Measurements from ENCODE around the gene THEM4. TPM values are rescaled to one million over a fixed set of nuclear protein-coding genes. Genes with fewer than 3 reads are reported as not detected.

THEM4 gene
- total RNA-seq, 1 experiment from 2014 or later: 18.6 TPM

DNA sequence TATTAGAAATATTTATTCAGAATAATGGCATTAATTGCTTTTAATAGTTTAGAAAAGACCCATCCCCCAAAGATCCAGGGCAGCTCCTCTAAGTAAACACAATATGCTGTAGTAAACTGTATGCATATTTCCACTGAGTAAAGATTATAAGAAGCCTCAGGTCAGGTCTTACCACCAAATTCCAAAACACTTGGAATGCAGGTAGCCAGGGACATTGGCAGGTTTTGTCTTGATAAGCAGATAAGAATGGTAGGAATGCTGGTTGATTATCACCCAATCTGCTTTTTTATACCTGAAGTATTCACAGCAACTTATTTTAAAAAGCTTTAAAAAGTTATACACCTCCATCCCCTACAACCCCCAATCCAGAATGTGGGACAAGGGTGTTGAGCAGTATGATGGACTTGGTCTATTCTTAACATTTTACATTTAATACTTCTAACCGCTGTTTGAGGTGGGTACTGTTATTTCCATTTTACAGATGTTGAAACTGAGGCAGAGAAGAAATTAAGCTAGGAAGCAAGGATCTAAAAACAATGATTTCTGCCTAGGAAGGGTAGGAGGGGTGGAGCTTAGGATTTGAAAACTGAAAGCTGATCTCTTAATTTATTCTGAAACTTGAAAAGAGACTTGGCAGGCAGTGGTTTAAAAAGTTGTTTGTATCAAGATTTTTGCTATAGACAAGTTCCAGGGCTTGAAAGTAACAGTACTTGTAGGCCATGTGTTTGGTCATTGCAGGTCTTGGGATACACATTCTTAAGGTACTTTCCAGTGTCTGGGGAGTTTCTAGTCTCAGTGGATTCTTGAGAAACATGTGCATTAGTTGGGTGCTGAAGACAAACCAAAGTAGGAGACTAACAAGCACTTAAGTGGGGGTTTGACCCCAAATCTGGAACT is 15.6 kb upstream of the THEM4 start:
- no TSS peak for BruUV-seq (replicated peaks)
- Mint-ChIP-seq H3K27ac (ENCODE audit: unreplicated experiment) (no peak overlapping the region), H3K27me3 (ENCODE audit: unreplicated experiment) (no peaks in the 10 kb centered on the region), H3K9me3 (ENCODE audit: low read depth, unreplicated experiment) (no peaks in the 10 kb centered on the region), H3K4me1 (ENCODE audit: low read depth, unreplicated experiment) (peaks cover 26% of the 10 kb centered on the region), H3K36me3 (ENCODE audit: insufficient read depth, unreplicated experiment) (no peaks in the 10 kb centered on the region), H3K4me3 (ENCODE audit: low read depth, unreplicated experiment) (no peak overlapping the region)
- intact Hi-C loops (cut with micrococcal nuclease; ENCODE audit: unreplicated experiment): no loop called here
- TF ChIP-seq, protein P1, sequence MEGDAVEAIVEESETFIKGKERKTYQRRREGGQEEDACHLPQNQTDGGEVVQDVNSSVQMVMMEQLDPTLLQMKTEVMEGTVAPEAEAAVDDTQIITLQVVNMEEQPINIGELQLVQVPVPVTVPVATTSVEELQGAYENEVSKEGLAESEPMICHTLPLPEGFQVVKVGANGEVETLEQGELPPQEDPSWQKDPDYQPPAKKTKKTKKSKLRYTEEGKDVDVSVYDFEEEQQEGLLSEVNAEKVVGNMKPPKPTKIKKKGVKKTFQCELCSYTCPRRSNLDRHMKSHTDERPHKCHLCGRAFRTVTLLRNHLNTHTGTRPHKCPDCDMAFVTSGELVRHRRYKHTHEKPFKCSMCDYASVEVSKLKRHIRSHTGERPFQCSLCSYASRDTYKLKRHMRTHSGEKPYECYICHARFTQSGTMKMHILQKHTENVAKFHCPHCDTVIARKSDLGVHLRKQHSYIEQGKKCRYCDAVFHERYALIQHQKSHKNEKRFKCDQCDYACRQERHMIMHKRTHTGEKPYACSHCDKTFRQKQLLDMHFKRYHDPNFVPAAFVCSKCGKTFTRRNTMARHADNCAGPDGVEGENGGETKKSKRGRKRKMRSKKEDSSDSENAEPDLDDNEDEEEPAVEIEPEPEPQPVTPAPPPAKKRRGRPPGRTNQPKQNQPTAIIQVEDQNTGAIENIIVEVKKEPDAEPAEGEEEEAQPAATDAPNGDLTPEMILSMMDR (IDR thresholded peaks at IDR 0.05; ENCODE audit: unreplicated experiment): no peak
- CTCF ChIA-PET: interaction anchor here (2.1 kb wide), 1 partner anchor 79 kb away, joined by 5 read pairs; no protein-coding TSS in a partner anchor
- DNase-seq: no peak

DNA sequence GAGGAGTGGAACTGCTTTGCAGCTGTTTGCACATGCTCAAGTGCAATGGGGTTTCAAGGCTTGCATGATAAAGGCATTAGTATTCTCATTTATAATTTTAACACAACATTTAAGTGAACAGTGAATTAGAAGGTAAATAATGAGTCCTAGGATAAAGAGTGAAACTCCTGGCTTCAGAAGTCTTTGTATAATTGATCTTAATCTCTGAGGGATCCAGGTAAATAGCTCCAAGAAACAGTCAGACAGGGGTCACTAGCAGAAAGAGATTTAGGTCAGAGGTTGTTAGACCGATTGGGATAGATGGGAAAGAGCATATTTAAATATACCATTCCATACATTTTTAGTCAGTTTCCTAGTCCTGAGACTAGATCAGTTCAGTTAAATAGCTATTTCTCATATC is 14.1 kb upstream of the THEM4 start:
- DNase-seq: no peak
- TF ChIP-seq, protein P1 (IDR thresholded peaks at IDR 0.05; ENCODE audit: unreplicated experiment): no peak
- peaks cover 37% of the 10 kb centered on the region for H3K4me1 Mint-ChIP-seq (ENCODE audit: low read depth, unreplicated experiment)

DNA sequence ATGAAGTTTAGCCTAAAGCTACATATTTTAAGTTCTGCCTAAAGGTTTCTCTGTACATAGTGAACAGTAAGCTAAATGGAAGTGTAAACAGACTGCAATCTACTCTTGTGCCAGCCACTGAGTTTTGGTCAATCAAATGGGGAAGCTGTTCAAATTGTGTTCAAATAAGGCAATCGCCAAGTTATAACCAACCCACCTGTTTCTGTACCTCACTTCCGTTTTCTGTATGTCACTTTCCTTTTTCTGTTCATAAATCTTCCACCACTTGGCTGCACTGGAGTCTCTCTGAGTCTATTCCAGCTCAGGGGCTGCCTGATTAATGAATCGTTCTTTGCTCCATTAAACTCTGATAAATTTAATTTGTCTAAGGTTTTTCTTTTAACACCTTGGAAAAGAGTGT is 10.8 kb upstream of the THEM4 start:
- DNase-seq: no peak
- TF ChIP-seq, protein P1 (IDR thresholded peaks at IDR 0.05; ENCODE audit: unreplicated experiment): no peak
- H3K36me3 Mint-ChIP-seq (ENCODE audit: insufficient read depth, unreplicated experiment): no peaks in the 10 kb centered on the region
- intact Hi-C loops (cut with micrococcal nuclease; ENCODE audit: unreplicated experiment): no loop called here
- peaks cover 32% of the 10 kb centered on the region for H3K4me1 Mint-ChIP-seq (ENCODE audit: low read depth, unreplicated experiment)
- no peak overlapping the region for H3K27ac Mint-ChIP-seq (ENCODE audit: unreplicated experiment)
- H3K27me3 Mint-ChIP-seq (ENCODE audit: unreplicated experiment): no peaks in the 10 kb centered on the region
- CTCF ChIA-PET: no interaction called here
- H3K4me3 Mint-ChIP-seq (ENCODE audit: low read depth, unreplicated experiment): no peak overlapping the region
- no peaks in the 10 kb centered on the region for H3K9me3 Mint-ChIP-seq (ENCODE audit: low read depth, unreplicated experiment)
- no TSS peak for BruUV-seq (replicated peaks)

More for the DNA sequence above, 14.1 kb upstream of the THEM4 start:
- H3K4me3 Mint-ChIP-seq (ENCODE audit: low read depth, unreplicated experiment): no peak overlapping the region
- H3K9me3 Mint-ChIP-seq (ENCODE audit: low read depth, unreplicated experiment): no peaks in the 10 kb centered on the region
- BruUV-seq (replicated peaks): no TSS peak
- CTCF ChIA-PET: interaction anchor here (0.6 to 2.1 kb wide), 3 partner anchors 10 to 80 kb away, joined by 3 to 5 read pairs (median 3); no protein-coding TSS in a partner anchor
- intact Hi-C loops (cut with micrococcal nuclease; ENCODE audit: unreplicated experiment): no loop called here
- no peaks in the 10 kb centered on the region for H3K36me3 Mint-ChIP-seq (ENCODE audit: insufficient read depth, unreplicated experiment)
- H3K27me3 Mint-ChIP-seq (ENCODE audit: unreplicated experiment): no peaks in the 10 kb centered on the region
- H3K27ac Mint-ChIP-seq (ENCODE audit: unreplicated experiment): no peak overlapping the region

DNA sequence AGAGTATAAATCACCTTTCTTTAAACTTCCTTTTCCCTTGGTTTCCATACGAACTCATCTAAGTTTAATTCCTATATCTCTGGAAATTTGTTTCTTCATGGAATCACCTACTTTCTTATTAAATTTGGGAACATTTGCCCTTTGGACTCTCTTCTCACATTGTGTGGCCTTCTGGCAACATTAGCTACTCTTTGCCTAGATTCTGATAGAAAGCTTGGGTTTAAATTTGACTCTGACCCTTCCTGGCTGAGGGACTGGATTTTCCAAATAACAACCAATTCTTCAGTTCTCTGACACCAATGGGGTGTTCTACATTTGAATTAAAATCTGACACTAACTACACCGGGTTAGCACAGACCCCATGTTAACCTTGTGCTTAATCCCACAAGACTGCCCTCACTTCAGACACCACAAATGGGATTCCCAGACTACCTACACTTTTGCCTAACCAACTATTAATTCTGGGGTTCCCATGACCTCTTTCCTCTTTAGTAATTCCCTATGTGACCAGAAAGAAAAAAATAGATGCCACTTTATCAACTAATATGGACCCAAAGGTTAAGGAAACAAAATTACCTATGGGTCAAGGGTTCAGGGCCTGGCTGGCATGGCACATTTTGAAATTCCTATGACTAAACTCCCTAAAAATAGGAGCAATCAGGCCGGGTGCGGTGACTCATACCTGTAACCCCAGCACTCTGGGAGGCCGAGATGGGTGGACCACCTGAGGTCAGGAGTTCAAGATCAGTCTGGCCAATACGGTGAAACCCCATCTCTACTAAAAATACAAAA is 9.7 kb upstream of the THEM4 start:
- CTCF ChIA-PET: no interaction called here
- H3K4me3 Mint-ChIP-seq (ENCODE audit: low read depth, unreplicated experiment): no peak overlapping the region
- DNase-seq: no peak
- H3K36me3 Mint-ChIP-seq (ENCODE audit: insufficient read depth, unreplicated experiment): no peaks in the 10 kb centered on the region
- intact Hi-C loops (cut with micrococcal nuclease; ENCODE audit: unreplicated experiment): no loop called here
- TF ChIP-seq, protein P1 (IDR thresholded peaks at IDR 0.05; ENCODE audit: unreplicated experiment): no peak
- H3K4me1 Mint-ChIP-seq (ENCODE audit: low read depth, unreplicated experiment): peaks cover 28% of the 10 kb centered on the region
- BruUV-seq (replicated peaks): no TSS peak
- no peaks in the 10 kb centered on the region for H3K27me3 Mint-ChIP-seq (ENCODE audit: unreplicated experiment)
- no peaks in the 10 kb centered on the region for H3K9me3 Mint-ChIP-seq (ENCODE audit: low read depth, unreplicated experiment)
- H3K27ac Mint-ChIP-seq (ENCODE audit: unreplicated experiment): no peak overlapping the region
